AG09319 (cell line): ENCODE data around the gene LITAFD.

Source experiments
- DNase-seq: peaks from one replicate; pipeline ENCODE4 v3.0.0-alpha.2; 2010; ENCODE audit warnings: low read depth; ENCODE audit errors: extremely low read depth
- CTCF ChIP-seq: IDR thresholded peaks from 2 replicates; pipeline ENCODE4 v1.5.1; 2011; ENCODE audit warnings: low read depth, mild to moderate bottlenecking, inconsistent platforms, low read length, moderate library complexity

Gene LITAFD

GRCh38 chr16:8898660-8899318, 16.6 kb downstream of the LITAFD start:
- DNase-seq, result no peak
- no peak for TF ChIP-seq CTCF

- no peak for DNase-seq
- no peak for TF ChIP-seq CTCF
These were observed 17.7 kb downstream of the LITAFD start for GRCh38 chr16:8899709-8900317.

GRCh38 chr16:8900343-8900742, 18.2 kb downstream of the LITAFD start:
- TF ChIP-seq CTCF, result no peak
- no peak for DNase-seq

- TF ChIP-seq CTCF, result no peak
- DNase-seq, result no peak
These were observed 19.2 kb downstream of the LITAFD start for GRCh38 chr16:8901320-8901861.

- DNase-seq, result no peak
- TF ChIP-seq CTCF, result no peak
These were observed 20.9 kb downstream of the LITAFD start for GRCh38 chr16:8903004-8903403.

- DNase-seq, result no peak
- no peak for TF ChIP-seq CTCF
These were observed 21.9 kb downstream of the LITAFD start for GRCh38 chr16:8904018-8904430.

GRCh38 chr16:8905168-8905762, 23.1 kb downstream of the LITAFD start:
- peak; percentile 52 for TF ChIP-seq CTCF
- no peak for DNase-seq
